Embryonic facial prominence (tissue), 1 donor: ENCODE data around the gene BCAN.

Experiments
- DNase-seq: peaks from one replicate; pipeline ENCODE4 v3.0.0-alpha.2; 2016; ENCODE audit errors: extremely low spot score

BCAN gene

GRCh38 chr1:156662005-156662799 lies 20.3 kb downstream of the BCAN start:
- no peak for DNase-seq

- no peak for DNase-seq
Observed at GRCh38 chr1:156662800-156663055, 20.8 kb downstream of the BCAN start.

GRCh38 chr1:156663178-156663577 lies 21.3 kb downstream of the BCAN start:
- DNase-seq, result no peak

GRCh38 chr1:156664046-156664766 lies 22.3 kb downstream of the BCAN start:
- DNase-seq, result no peak

GRCh38 chr1:156664767-156665411 lies 23.0 kb downstream of the BCAN start:
- no peak for DNase-seq

GRCh38 chr1:156665539-156665938 lies 23.6 kb downstream of the BCAN start:
- DNase-seq, result no peak

GRCh38 chr1:156666862-156667609 lies 25.1 kb downstream of the BCAN start:
- DNase-seq, result no peak

GRCh38 chr1:156667610-156667967 lies 25.7 kb downstream of the BCAN start:
- no peak for DNase-seq

GRCh38 chr1:156667968-156668709 lies 26.2 kb downstream of the BCAN start:
- no peak for DNase-seq

- no peak for DNase-seq
Observed at GRCh38 chr1:156668801-156669637, 27.1 kb downstream of the BCAN start.

- no peak for DNase-seq
Observed at GRCh38 chr1:156669794-156670193, 27.9 kb downstream of the BCAN start.

- no peak for DNase-seq
Observed at GRCh38 chr1:156670359-156670758, 28.4 kb downstream of the BCAN start.

GRCh38 chr1:156670791-156671190 lies 28.9 kb downstream of the BCAN start:
- no peak for DNase-seq

GRCh38 chr1:156671804-156672203 lies 29.9 kb downstream of the BCAN start:
- no peak for DNase-seq

- DNase-seq, result no peak
Observed at GRCh38 chr1:156673387-156674121, 31.6 kb downstream of the BCAN start.

GRCh38 chr1:156675210-156676113 lies 33.5 kb downstream of the BCAN start:
- no peak for DNase-seq

GRCh38 chr1:156676114-156676819 lies 34.4 kb downstream of the BCAN start:
- no peak for DNase-seq
